SU-DHL-6 (cell line): ENCODE measurements around the gene SIDT2.

Experiments used
- H2AFZ ChIP-seq: fragments of 200-600 bp; sonication (generic); 2 replicates; pipeline ENCODE4 v1.6.1; 2014; ENCODE audit warnings: low read depth, mild to moderate bottlenecking, moderate library complexity, mixed read lengths, antibody characterized with exemption, low read length; ENCODE audit not compliant: severe bottlenecking
- H3F3A ChIP-seq: fragments of 200-600 bp; shearing (Covaris generic); 2 replicates; pipeline ENCODE4 v1.6.0; 2016; ENCODE audit warnings: antibody characterized with exemption, mild to moderate bottlenecking; ENCODE audit not compliant: insufficient read depth
- H3K27ac ChIP-seq: fragments of 200-600 bp; sonication (generic); 2 replicates; pipeline ENCODE4 v1.5.1; 2016; ENCODE audit warnings: low read depth, mild to moderate bottlenecking, low read length, moderate library complexity, mixed read lengths
- H3K27me3 ChIP-seq: fragments of 200-600 bp; sonication (generic), shearing (Covaris generic); 2 replicates; pipeline ENCODE4 v1.6.0; 2014; ENCODE audit warnings: mild to moderate bottlenecking, low read length
- H3K36me3 ChIP-seq: fragments of 200-600 bp; sonication (generic); 2 replicates; pipeline ENCODE4 v1.6.1; 2014; ENCODE audit warnings: mild to moderate bottlenecking, low read length, mixed read lengths
- H3K4me2 ChIP-seq: fragments of 300-600, 200-600 bp; shearing (Covaris generic), sonication (generic); 2 replicates; pipeline ENCODE4 v1.6.0; 2014; ENCODE audit warnings: low read length, low read depth, mild to moderate bottlenecking; ENCODE audit not compliant: poor library complexity, severe bottlenecking
- H3K4me3 ChIP-seq: fragments of 200-600 bp; sonication (generic); 2 replicates; pipeline ENCODE4 v1.5.1; 2014; ENCODE audit warnings: antibody characterized with exemption, low read length, mild to moderate bottlenecking, mixed read lengths; ENCODE audit not compliant: insufficient read depth, poor library complexity, severe bottlenecking
- H3K79me2 ChIP-seq: fragments of 200-600 bp; sonication (generic); 2 replicates; pipeline ENCODE4 v1.6.1; 2014; ENCODE audit warnings: mild to moderate bottlenecking, low read length, moderate library complexity; ENCODE audit not compliant: insufficient read depth
- H3K9ac ChIP-seq: fragments of 200-600 bp; sonication (generic); 2 replicates; pipeline ENCODE4 v1.7.0; 2014; ENCODE audit warnings: mild to moderate bottlenecking, low read length
- H3K9me2 ChIP-seq: fragments of 200-600 bp; sonication (generic); replicated peaks from 2 replicates; pipeline ENCODE4 v1.6.1; 2014; ENCODE audit warnings: low read length; ENCODE audit not compliant: insufficient read depth
- H3K9me3 ChIP-seq: fragments of 200-600 bp; sonication (generic); 2 replicates; pipeline ENCODE4 v1.6.1; 2014; ENCODE audit warnings: low read length, mixed read lengths; ENCODE audit not compliant: insufficient read depth
- H4K20me1 ChIP-seq: fragments of 200-600 bp; sonication (generic); 2 replicates; pipeline ENCODE4 v1.6.1; 2014; ENCODE audit warnings: low read depth, mild to moderate bottlenecking, antibody characterized with exemption, low read length, moderate library complexity, mixed read lengths
- CTCF ChIP-seq: fragments of 200-600 bp; sonication (generic); IDR thresholded peaks from one replicate; pipeline ENCODE4 v1.5.1; 2017; ENCODE audit warnings: antibody characterized with exemption, mild to moderate bottlenecking, low read length, moderate library complexity; ENCODE audit not compliant: insufficient read depth, poor library complexity, severe bottlenecking
- EZH2phosphoT487 ChIP-seq: fragments of 200-600 bp; sonication (generic), shearing (Covaris generic); conservative IDR thresholded peaks from 2 replicates; pipeline ENCODE4 v1.6.1; 2018; ENCODE audit warnings: mild to moderate bottlenecking, antibody characterized with exemption, low read length, moderate library complexity, mixed read lengths

Gene SIDT2

GRCh38 chr11:117187428-117187798 is 8.9 kb downstream of the SIDT2 start:
- Histone ChIP-seq H3K79me2 (no peaks in the 10 kb centered on the region), H3K4me3 (no peak overlapping the region), H3K36me3 (no peaks in the 10 kb centered on the region), H2AFZ (no peak overlapping the region), H3F3A (no peaks in the 10 kb centered on the region; the same call in 1 of the 2 replicates), H3K27me3 (no peaks in the 10 kb centered on the region), H3K9ac (no peak overlapping the region), H3K9me2 (no peaks in the 10 kb centered on the region), H3K9me3 (no peaks in the 10 kb centered on the region), H3K4me2 (no peak overlapping the region), H3K27ac (no peak overlapping the region), H4K20me1 (no peaks in the 10 kb centered on the region)
- no peak for TF ChIP-seq CTCF
- no peak for TF ChIP-seq EZH2phosphoT487

GRCh38 chr11:117187799-117188481 is 9.4 kb downstream of the SIDT2 start:
- Histone ChIP-seq H3K9me2 (no peaks in the 10 kb centered on the region), H3K9me3 (no peaks in the 10 kb centered on the region), H3K79me2 (no peaks in the 10 kb centered on the region), H4K20me1 (no peaks in the 10 kb centered on the region), H3K4me3 (no peak overlapping the region), H3K9ac (no peak overlapping the region), H3K36me3 (no peaks in the 10 kb centered on the region), H2AFZ (no peak overlapping the region), H3K27ac (no peak overlapping the region), H3K27me3 (no peaks in the 10 kb centered on the region), H3F3A (no peaks in the 10 kb centered on the region; the same call in 1 of the 2 replicates), H3K4me2 (no peak overlapping the region)
- TF ChIP-seq CTCF (no peak), EZH2phosphoT487 (no peak)

- Histone ChIP-seq H3F3A (no peaks in the 10 kb centered on the region; the same call in 1 of the 2 replicates), H3K27ac (no peak overlapping the region), H3K9me2 (no peaks in the 10 kb centered on the region), H3K9ac (no peak overlapping the region), H3K4me3 (no peak overlapping the region), H4K20me1 (no peaks in the 10 kb centered on the region), H2AFZ (no peak overlapping the region), H3K79me2 (no peaks in the 10 kb centered on the region), H3K36me3 (no peaks in the 10 kb centered on the region), H3K4me2 (no peak overlapping the region), H3K27me3 (no peaks in the 10 kb centered on the region), H3K9me3 (no peaks in the 10 kb centered on the region)
- TF ChIP-seq CTCF (no peak), EZH2phosphoT487 (no peak)
Observed at GRCh38 chr11:117188620-117189081, 10.1 kb downstream of the SIDT2 start.
